Amygdala (tissue), 56 donors: ENCODE results near the gene ATP6AP1.

Source experiments
- DNase-seq, 56 donors: peaks; one replicate each; lab custom pipeline; 2025; lab: John Stamatoyannopoulos, UW

Gene ATP6AP1

GRCh38 chrX:154426916-154427770 is 1.3 kb upstream of the ATP6AP1 start:
- no peak for DNase-seq

GRCh38 chrX:154429711-154430110 is 1.2 kb downstream of the ATP6AP1 start:
- DNase-seq: no peak

- DNase-seq: no peak
Observed at GRCh38 chrX:154430479-154430878, 2.0 kb downstream of the ATP6AP1 start.

- no peak for DNase-seq
Observed at GRCh38 chrX:154430916-154431315, 2.4 kb downstream of the ATP6AP1 start.

GRCh38 chrX:154431341-154431740 is 2.9 kb downstream of the ATP6AP1 start:
- peak in 7 of 56 donors; percentile 2 to 26 (median 11) for DNase-seq

- no peak for DNase-seq
Observed at GRCh38 chrX:154432210-154432609, 3.7 kb downstream of the ATP6AP1 start.

- no peak for DNase-seq
Observed at GRCh38 chrX:154433605-154434004, 5.1 kb downstream of the ATP6AP1 start.

- DNase-seq: no peak
Observed at GRCh38 chrX:154434394-154435168, 6.1 kb downstream of the ATP6AP1 start.

GRCh38 chrX:154435171-154435733 is 6.8 kb downstream of the ATP6AP1 start:
- DNase-seq: no peak

GRCh38 chrX:154436374-154436982 is 8.0 kb downstream of the ATP6AP1 start:
- peak in 26 of 56 donors; percentile 2 to 58 (median 27) for DNase-seq

GRCh38 chrX:154436983-154437752 is 8.7 kb downstream of the ATP6AP1 start, which contains the start of gene GDI1:
Gene GDI1 (plus strand): TSS chrX:154437154. CDS start chrX:154437255, 101 bp downstream.
- peak in 23 of 56 donors; percentile 13 to 59 (median 30) for DNase-seq

GRCh38 chrX:154437971-154438893 is 9.8 kb downstream of the ATP6AP1 start:
- no peak for DNase-seq

GRCh38 chrX:154439841-154440240 is 11.4 kb downstream of the ATP6AP1 start:
- no peak for DNase-seq

GRCh38 chrX:154440623-154441357 is 12.3 kb downstream of the ATP6AP1 start:
- DNase-seq: no peak

- DNase-seq: no peak
Observed at GRCh38 chrX:154441564-154441963, 13.1 kb downstream of the ATP6AP1 start.

- no peak for DNase-seq
Observed at GRCh38 chrX:154441984-154442707, 13.7 kb downstream of the ATP6AP1 start.

- peak in 1 of 56 donors; percentile 22 for DNase-seq
Observed at GRCh38 chrX:154443479-154443910, 15.0 kb downstream of the ATP6AP1 start.
